Measurements from ENCODE around the gene MIDN. TPM values are rescaled to one million over a fixed set of nuclear protein-coding genes. Genes with fewer than 3 reads are reported as not detected.
A peak's percentile ranks its signal among the peaks of the same experiment; 100 is the strongest.

Gene MIDN
- total RNA-seq, 2 experiments from 2014 or later, result 29.3 to 29.6 TPM

DNA sequence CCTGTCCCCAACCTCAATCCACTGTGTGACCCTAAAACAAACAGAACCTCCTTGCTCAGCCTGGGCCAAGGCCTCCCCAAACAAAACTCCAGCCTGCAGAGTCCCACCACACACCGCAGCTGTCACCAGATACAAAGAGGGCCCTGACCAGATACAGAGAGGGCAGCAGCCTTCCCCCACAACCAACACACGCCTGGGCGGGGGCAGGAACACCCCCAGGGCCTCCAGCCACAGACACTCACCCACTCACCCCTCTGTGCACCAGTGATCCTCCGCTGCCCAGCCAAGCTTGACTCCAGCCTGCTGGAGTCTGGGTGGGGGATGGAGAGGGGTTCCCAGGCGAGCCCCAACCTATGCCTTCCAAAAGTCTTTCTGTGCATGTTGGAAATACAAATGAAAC is 14.8 kb downstream of the MIDN start:
- H3K9me3 Mint-ChIP-seq, result no peaks in the 10 kb centered on the region
- peak overlapping the region; percentile 72 for H3K27ac Mint-ChIP-seq
- H3K36me3 Mint-ChIP-seq, result peaks cover 16% of the 10 kb centered on the region
- peak overlapping the region; percentile 80 for H3K4me3 Mint-ChIP-seq
- no peak for DNase-seq
- H3K27me3 Mint-ChIP-seq, result no peaks in the 10 kb centered on the region
- H3K4me1 Mint-ChIP-seq, result peaks cover 58% of the 10 kb centered on the region

DNA sequence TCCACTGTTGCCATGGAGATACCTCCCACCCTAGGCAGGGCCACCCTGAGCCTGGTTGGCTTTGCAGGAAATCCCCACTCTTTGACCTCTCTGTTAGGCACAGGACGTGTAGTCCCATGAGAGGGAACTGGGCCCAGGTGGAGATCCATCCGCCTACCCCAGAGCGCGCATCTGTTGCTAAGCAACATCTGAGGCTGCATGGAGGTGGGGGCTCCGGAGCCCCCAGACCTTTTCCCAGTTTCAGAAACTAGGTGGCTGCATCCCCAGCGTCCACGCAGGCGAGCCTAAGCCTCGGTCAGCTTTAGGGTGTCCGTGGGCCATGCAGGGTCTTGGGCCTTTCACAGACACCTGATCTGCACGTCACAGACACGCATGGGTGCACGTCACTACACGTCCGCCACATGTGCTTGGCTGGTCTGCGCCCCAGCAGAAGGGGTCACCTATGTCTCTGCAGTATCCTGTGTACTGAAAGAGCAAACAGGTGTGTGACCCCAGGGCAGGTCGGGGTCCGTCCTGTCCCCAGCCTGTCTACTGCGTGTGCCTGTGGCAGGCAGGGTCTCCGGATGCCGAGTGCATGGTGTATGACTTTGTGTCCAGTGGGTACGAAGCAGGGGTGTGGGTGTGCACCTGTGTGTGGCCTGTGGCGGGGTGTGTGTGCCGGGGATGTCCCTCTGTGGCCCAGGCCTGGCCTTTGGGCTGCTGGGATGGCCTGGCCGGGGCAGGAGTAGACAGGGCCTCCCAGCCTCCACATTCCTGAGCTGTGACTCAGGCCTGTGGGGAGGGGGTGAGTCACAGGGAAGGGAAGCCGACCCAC is 16.6 kb downstream of the MIDN start:
- H3K9me3 Mint-ChIP-seq, result no peaks in the 10 kb centered on the region
- no peak overlapping the region for H3K27ac Mint-ChIP-seq
- DNase-seq, result no peak
- H3K36me3 Mint-ChIP-seq, result peaks cover 19% of the 10 kb centered on the region
- H3K4me1 Mint-ChIP-seq, result peaks cover 48% of the 10 kb centered on the region
- no peak overlapping the region for H3K4me3 Mint-ChIP-seq
- peaks cover 1% of the 10 kb centered on the region for H3K27me3 Mint-ChIP-seq

DNA sequence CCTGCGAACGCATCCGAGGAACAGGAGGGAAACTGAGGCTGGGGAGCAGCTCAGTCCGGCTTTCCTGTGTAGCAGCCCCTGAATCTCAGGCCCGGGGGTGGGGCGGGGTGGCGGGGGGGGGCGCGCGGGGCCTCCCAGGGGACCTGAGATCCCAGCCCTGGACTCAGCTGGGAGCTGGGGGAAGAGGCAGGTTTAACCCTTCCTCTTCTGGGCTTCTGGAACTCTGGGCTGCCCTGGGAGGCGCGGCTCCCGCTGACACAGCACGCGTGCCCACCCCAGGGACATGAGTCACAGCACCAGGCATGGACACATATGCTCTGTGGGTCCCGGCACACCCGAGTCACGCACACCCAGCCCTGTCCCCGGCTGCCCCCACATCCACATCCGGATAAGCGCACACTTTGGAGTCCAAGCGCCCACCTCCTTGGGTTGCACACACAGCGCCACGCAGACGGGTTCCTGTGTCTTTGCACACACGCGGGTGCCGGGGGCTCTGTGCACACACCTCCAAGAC is 17.3 kb downstream of the MIDN start:
- Mint-ChIP-seq H3K4me3 (peak overlapping the region; percentile 42), H3K4me1 (peaks cover 52% of the 10 kb centered on the region), H3K27me3 (peaks cover 4% of the 10 kb centered on the region)

DNA sequence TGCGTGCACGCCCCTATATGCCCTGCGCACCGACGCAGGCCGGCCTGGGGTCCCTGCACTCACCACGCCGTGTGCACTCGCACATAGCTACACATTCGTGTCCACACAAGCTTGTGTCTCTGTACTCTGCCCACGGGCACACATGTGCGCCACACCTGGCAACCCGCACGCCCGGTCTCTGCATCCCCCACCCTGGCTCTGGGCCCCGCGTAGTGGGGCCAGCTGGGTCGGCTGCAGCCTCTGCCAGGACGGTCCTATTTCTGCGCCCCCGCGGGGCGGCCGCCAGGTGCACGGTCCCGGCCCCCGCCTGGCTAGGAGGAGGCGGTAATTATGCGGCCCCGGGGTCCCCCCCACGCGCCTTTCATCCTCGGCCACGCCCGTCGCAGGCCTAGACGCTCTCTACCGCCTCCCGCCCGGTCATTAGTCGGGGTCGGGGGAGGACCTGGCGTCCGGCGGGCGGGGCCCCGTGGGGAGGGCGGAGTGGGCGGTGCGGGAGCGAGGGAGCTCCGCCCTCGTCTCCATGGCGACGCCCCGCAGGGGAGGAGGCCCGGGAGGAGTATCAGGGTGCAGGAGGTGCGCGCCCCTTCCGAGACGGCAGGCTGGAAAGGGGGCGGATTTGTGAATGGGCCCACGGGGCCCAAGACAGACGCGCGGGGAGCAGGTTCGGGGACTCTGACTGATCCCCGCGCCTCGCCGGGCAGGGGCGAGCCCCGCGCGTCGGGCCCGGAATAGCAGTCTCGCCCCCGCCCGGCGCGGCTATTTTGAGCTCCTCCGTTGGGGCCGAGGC is 17.9 kb downstream of the MIDN start:
- Mint-ChIP-seq H3K27me3 (peaks cover 4% of the 10 kb centered on the region), H3K27ac (peak overlapping the region; percentile 59), H3K36me3 (peaks cover 31% of the 10 kb centered on the region), H3K9me3 (no peaks in the 10 kb centered on the region), H3K4me1 (peaks cover 59% of the 10 kb centered on the region), H3K4me3 (peak overlapping the region; percentile 42)
- peak; percentile 91 for DNase-seq

More for the DNA sequence above, 17.3 kb downstream of the MIDN start:
- Mint-ChIP-seq H3K36me3 (peaks cover 25% of the 10 kb centered on the region), H3K9me3 (no peaks in the 10 kb centered on the region), H3K27ac (peak overlapping the region; percentile 59)
- DNase-seq, result peak; percentile 71

DNA sequence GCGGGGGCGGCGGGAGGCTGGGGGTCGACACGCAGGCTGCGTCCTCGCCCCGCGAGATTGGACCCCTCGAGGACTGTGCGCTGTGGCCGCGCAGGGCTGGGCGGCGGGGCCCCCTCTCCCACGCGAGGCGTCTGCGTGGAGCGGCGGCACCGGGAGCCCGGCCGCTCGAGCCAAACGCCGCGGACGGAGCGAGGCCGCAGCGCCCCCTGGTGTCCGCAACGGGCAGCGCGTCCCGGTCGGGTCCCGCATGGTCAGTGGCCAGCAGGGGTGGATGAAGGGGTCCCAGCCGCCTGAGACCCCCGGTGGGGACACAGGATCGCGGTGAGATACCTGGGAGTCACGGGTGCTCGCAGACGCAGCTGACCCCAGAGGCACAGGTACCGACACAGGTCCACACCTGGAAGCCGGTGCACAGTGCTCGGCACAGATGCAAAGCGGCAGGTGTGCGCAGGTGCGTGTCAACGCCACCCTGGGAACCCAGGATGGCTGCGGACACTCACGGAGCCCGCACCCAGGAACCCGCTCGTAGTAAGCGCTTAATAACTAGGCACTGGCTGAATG is 18.6 kb downstream of the MIDN start:
- no peaks in the 10 kb centered on the region for H3K9me3 Mint-ChIP-seq
- peak overlapping the region; percentile 61 for H3K4me3 Mint-ChIP-seq
- peaks cover 4% of the 10 kb centered on the region for H3K27me3 Mint-ChIP-seq
- peak; percentile 75 for DNase-seq
- peak overlapping the region; percentile 45 for H3K27ac Mint-ChIP-seq
- peaks cover 31% of the 10 kb centered on the region for H3K36me3 Mint-ChIP-seq
- H3K4me1 Mint-ChIP-seq, result peaks cover 59% of the 10 kb centered on the region

DNA sequence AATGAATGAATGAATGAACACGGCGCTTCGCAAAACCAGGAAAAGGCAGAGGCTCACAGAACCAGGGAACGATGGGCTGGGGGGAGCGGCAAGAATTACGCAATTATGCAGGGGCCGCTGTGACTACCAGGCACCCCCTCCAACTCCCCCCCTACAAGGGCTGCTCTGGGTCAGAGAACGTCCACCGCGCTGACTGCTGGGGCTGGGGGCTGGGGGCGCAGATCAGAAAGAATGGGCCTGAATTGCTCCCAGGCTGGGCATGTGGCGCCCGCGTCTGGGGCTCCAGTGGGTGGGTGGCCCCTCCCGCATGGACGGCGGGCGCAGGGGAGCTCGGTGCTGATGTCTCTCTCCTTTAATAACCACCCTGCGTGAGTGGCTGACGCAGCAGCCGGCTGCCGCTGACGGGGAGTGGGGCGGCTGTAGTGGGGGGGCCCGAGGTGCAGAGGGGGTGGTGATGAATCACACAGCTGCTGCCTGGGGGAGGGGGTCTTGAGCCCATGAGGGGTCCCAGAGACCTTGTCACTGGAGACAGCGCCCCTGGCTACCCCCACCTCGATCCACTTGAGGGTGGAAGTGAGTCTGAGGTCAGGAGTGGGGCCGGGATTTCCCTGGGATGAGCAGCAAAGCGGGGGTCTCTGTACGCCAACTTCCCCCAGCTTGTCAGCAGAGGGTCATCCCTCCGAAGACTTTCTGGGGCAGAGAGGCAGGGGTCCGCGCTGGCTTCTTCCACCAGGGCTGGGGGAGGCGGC is 19.3 kb downstream of the MIDN start:
- Mint-ChIP-seq H3K4me3 (peak overlapping the region; percentile 61), H3K27me3 (peaks cover 4% of the 10 kb centered on the region), H3K9me3 (no peaks in the 10 kb centered on the region), H3K4me1 (peaks cover 61% of the 10 kb centered on the region), H3K36me3 (peaks cover 35% of the 10 kb centered on the region), H3K27ac (peak overlapping the region; percentile 45)
- peak; percentile 49 for DNase-seq

DNA sequence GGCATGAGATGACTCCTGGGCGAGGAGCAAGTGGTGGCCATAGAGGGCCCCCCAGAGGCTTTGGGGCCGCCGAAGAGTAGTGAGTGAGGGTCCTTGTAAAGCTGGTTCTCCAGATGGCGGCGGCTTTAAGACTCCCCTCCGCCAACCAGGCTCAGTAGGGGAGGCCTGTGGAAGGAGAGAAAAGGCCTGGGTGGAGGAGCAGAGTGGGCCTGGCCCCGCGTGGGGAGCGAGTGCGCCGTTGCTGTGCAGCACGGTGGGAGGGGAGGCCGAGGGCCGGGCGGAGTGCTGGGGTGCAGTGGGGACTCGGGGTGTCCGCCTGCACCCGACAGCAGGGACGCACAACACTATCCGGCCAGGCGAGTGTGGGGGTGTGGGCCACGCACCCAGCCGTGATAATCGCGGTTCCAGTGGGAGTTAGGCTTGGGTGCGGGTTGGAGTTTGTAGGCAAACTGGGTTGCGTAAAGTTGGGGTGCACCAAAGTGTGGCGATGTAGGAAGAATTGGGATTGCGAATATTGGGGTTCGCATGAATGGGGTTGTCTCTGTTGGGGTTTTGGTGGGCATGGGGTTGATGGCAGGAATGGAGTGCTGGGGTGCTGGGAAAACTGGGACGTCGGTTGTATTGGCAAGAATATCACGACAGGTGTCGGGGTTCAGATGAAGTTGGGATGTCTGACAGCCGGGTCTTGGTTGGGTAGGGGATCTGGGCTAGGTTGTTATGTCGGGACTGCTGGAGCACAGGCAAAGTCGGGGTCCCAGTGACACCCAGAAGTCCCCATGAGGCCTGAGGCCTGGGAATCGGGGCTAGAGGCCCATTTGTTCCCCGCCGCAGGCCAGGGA is 20.1 kb downstream of the MIDN start:
- H3K4me3 Mint-ChIP-seq, result peak overlapping the region; percentile 77
- no peak for DNase-seq
- no peaks in the 10 kb centered on the region for H3K9me3 Mint-ChIP-seq
- peaks cover 4% of the 10 kb centered on the region for H3K27me3 Mint-ChIP-seq
- peak overlapping the region; percentile 60 for H3K27ac Mint-ChIP-seq
- H3K36me3 Mint-ChIP-seq, result peaks cover 37% of the 10 kb centered on the region
- H3K4me1 Mint-ChIP-seq, result peaks cover 60% of the 10 kb centered on the region

DNA sequence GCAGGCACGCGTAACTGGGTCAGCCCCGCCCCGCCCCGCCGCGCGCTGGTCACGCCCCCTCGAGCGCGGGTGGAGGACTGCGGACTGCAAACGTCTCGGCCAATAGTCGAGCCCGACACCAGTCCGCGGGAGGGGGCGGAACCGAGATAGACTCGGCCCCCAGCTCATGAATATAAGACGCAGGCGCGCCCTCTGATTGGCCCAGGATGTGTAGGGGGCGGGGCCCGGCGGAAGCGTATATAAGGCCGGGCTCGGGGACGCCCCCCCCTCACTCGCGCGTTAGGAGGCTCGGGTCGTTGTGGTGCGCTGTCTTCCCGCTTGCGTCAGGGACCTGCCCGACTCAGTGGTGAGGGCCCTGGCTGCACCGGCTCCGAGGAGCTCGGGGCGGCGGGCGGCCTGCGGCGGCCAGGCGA is 20.7 kb downstream of the MIDN start, which contains the start of gene CIRBP:
Gene CIRBP (plus strand): TSS at position 268 of the 413 bp plus-strand sequence. CDS start 1,602 bp downstream, outside the sequence.
- Mint-ChIP-seq H3K27me3 (peaks cover 4% of the 10 kb centered on the region), H3K36me3 (peaks cover 40% of the 10 kb centered on the region), H3K4me1 (peaks cover 64% of the 10 kb centered on the region), H3K4me3 (peak within 1 kb of the TSS; percentile 96), H3K9me3 (no peaks in the 10 kb centered on the region), H3K27ac (peak within 1 kb of the TSS; percentile 96)
- peak; percentile 99 for DNase-seq

DNA sequence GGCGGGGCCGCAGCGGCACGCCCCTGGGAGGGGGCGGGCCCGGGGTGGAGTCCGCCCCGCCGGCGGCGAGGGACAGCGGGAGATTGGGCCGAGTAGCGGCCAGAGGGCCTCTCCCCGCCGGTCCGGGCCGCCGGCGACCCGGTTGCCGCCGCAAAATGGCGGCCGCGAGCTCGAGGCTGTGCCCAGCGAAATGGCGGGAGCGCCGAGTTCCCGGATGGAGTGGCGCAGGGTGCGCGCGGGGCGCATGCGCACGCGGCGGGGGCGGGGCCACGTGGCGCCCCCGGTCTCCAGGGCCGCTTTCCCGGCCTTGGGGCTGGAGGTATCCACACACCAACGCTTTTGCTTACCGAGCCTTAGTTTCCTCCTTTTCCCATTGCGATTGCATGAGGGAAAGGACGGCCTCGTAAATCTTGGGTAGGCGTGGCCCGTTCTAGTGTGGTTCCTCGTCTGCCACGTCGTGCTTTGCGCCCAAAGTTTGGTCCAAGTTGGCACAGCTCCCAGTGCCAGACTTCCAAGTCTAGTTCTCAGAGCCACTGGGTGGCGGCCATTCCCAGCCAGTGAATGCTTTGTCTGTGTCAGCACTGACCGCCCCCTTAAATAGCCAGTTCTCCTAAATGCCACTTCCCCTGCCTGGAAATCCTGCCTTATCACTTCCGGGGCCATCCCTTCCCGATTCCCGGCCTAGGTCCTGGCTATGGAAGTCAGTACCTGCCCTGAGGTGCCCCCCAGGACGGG is 21.3 kb downstream of the MIDN start:
- H3K4me1 Mint-ChIP-seq, result peaks cover 61% of the 10 kb centered on the region
- H3K4me3 Mint-ChIP-seq, result peak overlapping the region; percentile 96
- peak overlapping the region; percentile 96 for H3K27ac Mint-ChIP-seq
- peaks cover 4% of the 10 kb centered on the region for H3K27me3 Mint-ChIP-seq
- DNase-seq, result peak; percentile 91
- peaks cover 43% of the 10 kb centered on the region for H3K36me3 Mint-ChIP-seq
- H3K9me3 Mint-ChIP-seq, result no peaks in the 10 kb centered on the region

DNA sequence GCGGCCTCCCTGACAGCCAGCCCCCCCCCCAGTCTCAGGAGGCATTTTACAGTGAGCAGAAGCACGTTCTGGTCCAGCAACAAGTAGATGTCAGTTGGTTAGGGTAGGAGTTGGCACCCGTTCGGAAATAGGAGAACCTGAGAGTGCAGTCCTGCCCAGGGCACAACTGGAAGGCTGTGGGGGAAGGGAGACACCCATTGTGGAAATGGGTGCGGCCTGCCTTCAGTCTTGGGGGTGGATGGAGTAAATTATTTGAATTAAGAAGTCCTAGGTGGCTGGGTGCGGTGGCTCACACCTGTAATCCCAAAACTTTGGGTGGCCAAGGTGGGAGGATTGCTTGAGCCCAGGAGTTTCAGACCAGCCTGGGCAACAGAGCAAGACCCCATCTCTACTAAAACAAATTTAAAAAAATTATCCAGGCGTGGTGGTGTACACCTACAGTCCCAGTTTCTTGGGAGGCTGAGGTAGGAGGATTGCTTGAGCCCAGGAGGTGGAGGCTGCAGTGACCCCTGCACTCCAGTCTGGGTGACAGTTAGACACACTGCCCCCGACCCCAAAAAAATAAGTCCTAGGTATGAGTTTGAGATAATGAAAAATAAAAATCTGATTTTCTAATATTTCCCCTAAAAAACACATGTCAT is 21.9 kb downstream of the MIDN start:
- Mint-ChIP-seq H3K4me3 (peak overlapping the region; percentile 96), H3K27ac (peak overlapping the region; percentile 96), H3K36me3 (peaks cover 44% of the 10 kb centered on the region), H3K9me3 (no peaks in the 10 kb centered on the region), H3K4me1 (peaks cover 56% of the 10 kb centered on the region), H3K27me3 (peaks cover 4% of the 10 kb centered on the region)
- DNase-seq, result no peak

DNA sequence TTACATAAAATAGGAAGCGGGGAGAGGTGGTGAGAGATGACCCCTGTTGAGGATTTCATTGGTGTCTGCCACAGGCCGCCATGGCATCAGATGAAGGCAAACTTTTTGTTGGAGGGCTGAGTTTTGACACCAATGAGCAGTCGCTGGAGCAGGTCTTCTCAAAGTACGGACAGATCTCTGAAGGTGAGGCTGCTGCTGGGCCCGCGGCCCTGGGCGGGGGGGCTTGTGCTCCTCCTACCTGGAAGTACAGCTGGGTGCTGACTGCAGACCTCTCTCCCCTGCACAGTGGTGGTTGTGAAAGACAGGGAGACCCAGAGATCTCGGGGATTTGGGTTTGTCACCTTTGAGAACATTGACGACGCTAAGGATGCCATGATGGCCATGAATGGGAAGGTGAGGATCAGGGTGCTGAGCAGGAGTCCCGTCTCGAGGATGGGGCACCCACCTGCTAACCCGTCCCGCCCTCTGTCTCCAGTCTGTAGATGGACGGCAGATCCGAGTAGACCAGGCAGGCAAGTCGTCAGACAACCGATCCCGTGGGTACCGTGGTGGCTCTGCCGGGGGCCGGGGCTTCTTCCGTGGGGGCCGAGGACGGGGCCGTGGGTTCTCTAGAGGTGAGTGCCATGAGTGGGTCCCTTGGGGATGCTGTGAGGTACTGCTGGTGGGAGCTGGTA is 22.6 kb downstream of the MIDN start:
- Mint-ChIP-seq H3K4me3 (peak overlapping the region; percentile 96), H3K27me3 (peaks cover 4% of the 10 kb centered on the region), H3K36me3 (peaks cover 44% of the 10 kb centered on the region), H3K4me1 (peaks cover 52% of the 10 kb centered on the region), H3K27ac (peak overlapping the region; percentile 96), H3K9me3 (no peaks in the 10 kb centered on the region)
- DNase-seq, result no peak
